HepG2 (cell line): Measurements from ENCODE around the gene UTS2R. TPM values are rescaled to one million over a fixed set of nuclear protein-coding genes. Genes with fewer than 3 reads are reported as not detected.

ENCODE experiments used
- ATF6 ChIP-seq: sonication (generic); formaldehyde crosslinking; conservative IDR thresholded peaks from 2 replicates; pipeline ENCODE4 v1.4.0; 2020; ENCODE audit warnings: missing genetic modification reagents
- DNMT3B ChIP-seq: conservative IDR thresholded peaks from 2 replicates; pipeline ENCODE4 v1.6.1; 2016; ENCODE audit warnings: missing biosample characterization, control low read depth
- ELK4 ChIP-seq: sonication (generic); formaldehyde crosslinking; IDR thresholded peaks from 2 replicates; pipeline ENCODE4 v1.9.0; 2021; ENCODE audit warnings: missing genetic modification reagents, borderline replicate concordance
- FOXO1 ChIP-seq: sonication (generic); formaldehyde crosslinking; IDR thresholded peaks from 2 replicates; pipeline ENCODE4 v1.4.0; 2020; ENCODE audit warnings: missing genetic modification reagents
- GMEB1 ChIP-seq: sonication (generic); formaldehyde crosslinking; IDR thresholded peaks from 2 replicates; pipeline ENCODE4 v1.5.1; 2020; ENCODE audit warnings: missing genetic modification reagents, mild to moderate bottlenecking, borderline replicate concordance
- JDP2 ChIP-seq: sonication (generic); formaldehyde crosslinking; IDR thresholded peaks from 2 replicates; pipeline ENCODE4 v1.8.1; 2022; ENCODE audit warnings: missing genetic modification reagents, borderline replicate concordance
- KMT2A ChIP-seq: sonication (generic); formaldehyde crosslinking; IDR thresholded peaks from 2 replicates; pipeline ENCODE4 v1.4.0; 2020; ENCODE audit warnings: missing genetic modification reagents
- MIER2 ChIP-seq: IDR thresholded peaks from 2 replicates; pipeline ENCODE4 v1.6.1; 2016; ENCODE audit warnings: missing biosample characterization, missing genetic modification reagents
- SMC3 ChIP-seq: IDR thresholded peaks from 2 replicates; pipeline ENCODE4 v1.6.1; 2011; ENCODE audit warnings: low read length, improper control_type of control experiment
- TEAD3 ChIP-seq: optimal IDR thresholded peaks from 2 replicates; pipeline ENCODE3; 2016; ENCODE audit warnings: borderline replicate concordance
- THAP7 ChIP-seq: sonication (generic); formaldehyde crosslinking; IDR thresholded peaks from 2 replicates; pipeline ENCODE4 v1.8.1; 2023; ENCODE audit warnings: mild to moderate bottlenecking, missing genetic modification reagents
- U2AF2 ChIP-seq: fragments of 200-400 bp; formaldehyde crosslinking; IDR thresholded peaks from 2 replicates; pipeline ENCODE4 v1.6.1; 2017; ENCODE audit warnings: low read depth, mild to moderate bottlenecking, low read length
- YEATS2 ChIP-seq: sonication (generic); formaldehyde crosslinking; IDR thresholded peaks from 2 replicates; pipeline ENCODE4 v1.4.0; 2020; ENCODE audit warnings: missing genetic modification reagents, borderline replicate concordance
- ZBTB7A ChIP-seq: sonication (generic); formaldehyde crosslinking; IDR thresholded peaks from 2 replicates; pipeline ENCODE4 v1.8.0; 2022; ENCODE audit warnings: mild to moderate bottlenecking, missing genetic modification reagents
- ZNF235 ChIP-seq: sonication (generic); formaldehyde crosslinking; IDR thresholded peaks from 2 replicates; pipeline ENCODE4 v1.8.1; 2023; ENCODE audit warnings: mild to moderate bottlenecking, missing genetic modification reagents, borderline replicate concordance
- ZNF333 ChIP-seq: sonication (generic); formaldehyde crosslinking; IDR thresholded peaks from 2 replicates; pipeline ENCODE4 v1.4.0; 2020; ENCODE audit warnings: mild to moderate bottlenecking, missing genetic modification reagents, borderline replicate concordance
- ZNF367 ChIP-seq: sonication (generic); formaldehyde crosslinking; IDR thresholded peaks from 2 replicates; pipeline ENCODE4 v1.4.0; 2020; ENCODE audit warnings: missing genetic modification reagents, borderline replicate concordance
- ZNF460 ChIP-seq: sonication (generic); formaldehyde crosslinking; IDR thresholded peaks from 2 replicates; pipeline ENCODE4 v1.5.1; 2020; ENCODE audit warnings: missing genetic modification reagents, mild to moderate bottlenecking, borderline replicate concordance
- ZNF574 ChIP-seq: sonication (generic); formaldehyde crosslinking; IDR thresholded peaks from 2 replicates; pipeline ENCODE4 v1.4.0; 2020; ENCODE audit warnings: missing genetic modification reagents
- ZNF660 ChIP-seq: sonication (generic); formaldehyde crosslinking; IDR thresholded peaks from 2 replicates; pipeline ENCODE4 v1.5.1; 2020; ENCODE audit warnings: mild to moderate bottlenecking, low read depth, missing genetic modification reagents, borderline replicate concordance
- polyA plus RNA-seq, 8 experiments: library from polyadenylated mRNA; depleted of rRNA in 3 of 8; stranded (reverse) in 7 of 8; unstranded in 1 of 8; fragments of >200 nt; fragmentation: Illumina TruSeq in 4 of 8; extraction: Trizol in 4 of 8; gene quantifications; 2 replicates each; pipeline versions ENCODE4 v1.2.1 to v1.2.3, GENCODE V29; 2011 to 2016; ENCODE audit warnings: low read depth in 4 of 8, missing spikeins in 1 of 8, mixed read lengths in 1 of 8; ENCODE audit not compliant: insufficient read depth in 1 of 8
- total RNA-seq, 5 experiments: library from RNA; depleted of rRNA; stranded (reverse); fragments of >200 nt; fragmentation: Illumina TruSeq; extraction: Trizol; gene quantifications; 2 replicates each; pipeline ENCODE4 v1.2.3, GENCODE V29; 2016; ENCODE audit warnings: low read depth in 1 of 5

UTS2R gene
- total and polyA plus RNA-seq, 2 of the 13 experiments (the other 11 are each of a cell fraction or from before 2014, with no cell fraction given), result 0.13 to 0.15 TPM

- no peak for TF ChIP-seq MIER2 (CRISPR knock-in tag)
- peak; percentile 43 for TF ChIP-seq YEATS2 (CRISPR knock-in tag)
- peak; percentile 89 for TF ChIP-seq ZNF574 (CRISPR knock-in tag)
- 0 out of 2 replicates have a peak, but pooled peaks have one; percentile 22 for TF ChIP-seq ZBTB7A (CRISPR knock-in tag)
- TF ChIP-seq JDP2 (CRISPR knock-in tag), result no peak
- TF ChIP-seq KMT2A, result peak; percentile 85
- no peak for TF ChIP-seq ZNF460 (CRISPR knock-in tag)
- no peak for TF ChIP-seq SMC3
- TF ChIP-seq GMEB1 (CRISPR knock-in tag), result peak; percentile 76
- TF ChIP-seq DNMT3B (CRISPR knock-in tag), result no peak
- peak; percentile 41 for TF ChIP-seq TEAD3 (CRISPR knock-in tag)
- peak; percentile 70 for TF ChIP-seq FOXO1 (CRISPR knock-in tag)
- TF ChIP-seq ATF6 (CRISPR knock-in tag), result peak; percentile 68; the same call in 1 of the 2 replicates
- 0 out of 2 replicates have a peak, but pooled peaks have one; percentile 53 for TF ChIP-seq ZNF235
- no peak for TF ChIP-seq ZNF367
- TF ChIP-seq ZNF660, result no peak
- no peak; the same call in 1 of the 2 replicates for TF ChIP-seq ZNF333 (CRISPR knock-in tag)
- no peak for TF ChIP-seq U2AF2
- TF ChIP-seq THAP7, result peak; percentile 78; the same call in 1 of the 2 replicates
- no peak for TF ChIP-seq ELK4 (CRISPR knock-in tag)
Observed at GRCh38 chr17:82418001-82418986, 46.7 kb downstream of the UTS2R start, which contains the start of the genes HEXD and OGFOD3 (continued).
